Fibroblast of villous mesenchyme (primary cell): ENCODE results near the gene APAF1. TPM values are rescaled to one million over a fixed set of nuclear protein-coding genes. Genes with fewer than 3 reads are reported as not detected.

Experiments
- DNase-seq: peaks from one replicate; pipeline ENCODE4 v3.0.0-alpha.2; 2010; ENCODE audit warnings: low read depth
- H3K4me3 ChIP-seq: 2 replicates; pipeline ENCODE4 v1.5.1; 2011; ENCODE audit warnings: low read depth, mild to moderate bottlenecking, low read length
- total RNA-seq: library from RNA; depleted of rRNA; stranded (reverse); fragments of >200 nt; gene quantifications from 2 replicates; pipeline ENCODE4 v1.2.3, GENCODE V29; 2012
- TF ChIP-seq, protein P1 (sequence below): IDR thresholded peaks from 2 replicates; pipeline ENCODE4 v1.5.1; 2012; ENCODE audit warnings: low read depth, mild to moderate bottlenecking, low read length; ENCODE audit not compliant: insufficient read depth

APAF1 gene
- total RNA-seq, 1 donor: 40.2 TPM

DNA sequence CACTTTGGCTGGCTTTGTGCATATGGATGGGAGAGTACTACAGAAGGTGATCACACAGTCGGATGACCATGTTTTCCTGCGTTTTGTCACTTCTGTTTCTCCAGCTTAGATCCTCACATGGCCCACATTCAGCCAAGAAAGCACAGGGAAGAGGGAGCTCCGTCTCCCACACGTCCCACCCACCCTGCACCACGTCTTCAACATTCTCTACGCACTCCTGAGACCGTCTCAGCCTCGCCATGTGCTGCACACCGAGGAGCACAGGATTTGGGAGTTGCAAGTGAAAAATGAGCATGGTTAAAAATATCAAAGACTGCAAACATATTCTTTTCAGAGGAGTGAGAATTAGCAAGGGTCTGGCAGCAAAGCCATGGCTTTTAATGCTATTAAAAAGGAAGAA lies 122.2 kb downstream of the APAF1 start:
- DNase-seq: no peak
- no peak overlapping the region for H3K4me3 ChIP-seq
- TF ChIP-seq, protein P1, sequence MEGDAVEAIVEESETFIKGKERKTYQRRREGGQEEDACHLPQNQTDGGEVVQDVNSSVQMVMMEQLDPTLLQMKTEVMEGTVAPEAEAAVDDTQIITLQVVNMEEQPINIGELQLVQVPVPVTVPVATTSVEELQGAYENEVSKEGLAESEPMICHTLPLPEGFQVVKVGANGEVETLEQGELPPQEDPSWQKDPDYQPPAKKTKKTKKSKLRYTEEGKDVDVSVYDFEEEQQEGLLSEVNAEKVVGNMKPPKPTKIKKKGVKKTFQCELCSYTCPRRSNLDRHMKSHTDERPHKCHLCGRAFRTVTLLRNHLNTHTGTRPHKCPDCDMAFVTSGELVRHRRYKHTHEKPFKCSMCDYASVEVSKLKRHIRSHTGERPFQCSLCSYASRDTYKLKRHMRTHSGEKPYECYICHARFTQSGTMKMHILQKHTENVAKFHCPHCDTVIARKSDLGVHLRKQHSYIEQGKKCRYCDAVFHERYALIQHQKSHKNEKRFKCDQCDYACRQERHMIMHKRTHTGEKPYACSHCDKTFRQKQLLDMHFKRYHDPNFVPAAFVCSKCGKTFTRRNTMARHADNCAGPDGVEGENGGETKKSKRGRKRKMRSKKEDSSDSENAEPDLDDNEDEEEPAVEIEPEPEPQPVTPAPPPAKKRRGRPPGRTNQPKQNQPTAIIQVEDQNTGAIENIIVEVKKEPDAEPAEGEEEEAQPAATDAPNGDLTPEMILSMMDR: no peak

DNA sequence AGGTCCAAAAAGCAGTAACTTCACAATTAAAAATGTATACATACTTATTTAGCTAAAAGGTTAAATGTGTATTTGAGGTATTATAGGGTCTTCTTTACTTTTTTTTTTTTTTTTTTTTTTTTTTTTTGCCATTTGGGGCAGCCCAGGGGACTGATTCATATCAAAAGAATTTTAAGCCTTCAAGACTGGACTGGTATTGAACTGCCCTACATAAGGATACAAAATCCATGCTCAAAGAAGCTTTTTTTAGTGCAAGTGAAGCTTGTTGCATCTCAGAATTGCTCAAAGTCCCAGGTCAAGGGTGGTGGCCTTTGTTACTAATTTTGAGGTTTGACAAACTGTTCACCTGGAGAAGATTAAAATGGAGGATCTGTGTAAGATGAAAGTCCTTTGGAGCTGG lies 124.0 kb downstream of the APAF1 start:
- H3K4me3 ChIP-seq: no peak overlapping the region

DNA sequence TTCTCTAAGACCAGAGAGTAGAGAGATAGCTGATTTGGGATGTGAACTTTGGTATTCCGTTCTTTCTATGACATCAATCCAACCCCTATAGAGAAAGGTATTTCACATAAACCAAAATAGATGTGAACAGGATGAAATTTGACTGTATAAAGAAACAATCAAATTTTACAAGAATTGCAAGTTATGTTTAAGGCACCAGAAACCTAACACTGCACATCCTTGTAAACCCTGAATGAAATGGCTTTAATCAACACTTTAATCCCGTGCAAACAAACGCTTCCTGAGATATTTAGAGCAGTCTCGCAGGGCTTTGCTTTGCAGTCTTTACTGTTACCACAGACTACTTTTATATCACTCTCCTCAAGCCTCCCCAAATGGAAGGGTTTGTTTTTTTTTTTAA lies 125.1 kb downstream of the APAF1 start:
- no peak for DNase-seq
- no peak overlapping the region for H3K4me3 ChIP-seq
- TF ChIP-seq, protein P1: no peak

More for the DNA sequence above, 124.0 kb downstream of the APAF1 start:
- TF ChIP-seq, protein P1: no peak
- DNase-seq: no peak

DNA sequence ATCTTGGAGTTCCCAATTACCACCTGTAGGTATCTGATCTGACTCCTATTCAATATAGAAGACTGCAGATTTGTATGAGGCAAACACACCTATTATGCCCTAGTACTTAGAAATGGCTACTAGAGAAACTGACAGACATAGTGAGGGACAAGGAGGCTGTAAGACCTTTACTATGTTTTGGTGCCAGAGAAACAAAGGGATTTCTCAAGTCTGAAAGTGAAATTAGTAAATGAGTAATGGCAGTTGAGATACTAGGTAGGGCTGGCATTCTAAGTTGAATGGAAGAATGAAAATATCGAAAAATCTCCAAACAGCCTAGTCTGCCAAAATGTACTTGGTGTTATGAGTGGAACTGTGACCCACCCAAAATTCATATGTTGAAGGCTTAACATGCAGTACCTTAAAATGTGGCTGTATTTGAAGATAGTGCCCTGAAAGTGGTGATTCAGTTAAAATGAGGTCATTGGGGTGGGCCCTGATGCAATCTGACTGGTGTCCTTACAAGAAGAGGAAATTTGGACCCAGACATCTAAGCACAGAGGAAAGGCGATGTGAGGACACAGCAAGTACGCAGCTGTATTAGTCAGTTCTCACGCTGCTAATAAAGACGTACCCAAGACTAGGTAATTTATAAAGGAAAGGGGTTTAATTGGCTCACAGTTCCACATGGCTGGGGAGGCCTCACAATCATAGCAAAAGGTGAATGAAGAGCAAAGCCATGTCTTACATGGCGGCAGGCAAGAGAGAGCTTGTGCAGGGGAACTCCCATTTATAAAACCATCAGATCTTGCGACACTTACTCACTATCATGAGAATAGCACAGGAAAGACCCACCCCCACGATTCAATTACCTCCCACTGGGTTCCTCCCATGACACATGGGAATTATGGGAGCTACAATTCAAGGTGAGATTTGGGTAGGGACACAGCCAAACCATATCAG lies 127.0 kb downstream of the APAF1 start:
- H3K4me3 ChIP-seq: no peak overlapping the region
- TF ChIP-seq, protein P1: no peak
- no peak for DNase-seq

DNA sequence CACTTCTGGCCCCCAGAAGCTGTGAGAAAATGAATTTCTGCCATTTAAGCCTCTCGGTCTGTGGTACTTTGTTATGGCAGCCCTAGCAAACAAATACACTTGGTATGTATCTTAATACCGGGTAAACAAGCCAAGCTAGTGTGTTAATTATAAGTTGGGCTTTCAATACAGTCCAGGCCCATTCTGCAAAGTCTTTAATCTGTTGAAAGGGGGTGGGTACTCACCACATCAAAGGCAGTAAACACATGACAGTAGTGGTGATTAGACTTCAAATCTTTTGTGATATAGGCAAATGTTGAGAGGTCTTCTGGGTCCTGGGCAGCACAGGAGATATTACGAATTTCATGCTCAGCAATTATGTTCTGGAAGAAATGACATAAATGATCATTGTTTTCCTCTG lies 127.7 kb downstream of the APAF1 start:
- no peak for DNase-seq
- TF ChIP-seq, protein P1: no peak

DNA sequence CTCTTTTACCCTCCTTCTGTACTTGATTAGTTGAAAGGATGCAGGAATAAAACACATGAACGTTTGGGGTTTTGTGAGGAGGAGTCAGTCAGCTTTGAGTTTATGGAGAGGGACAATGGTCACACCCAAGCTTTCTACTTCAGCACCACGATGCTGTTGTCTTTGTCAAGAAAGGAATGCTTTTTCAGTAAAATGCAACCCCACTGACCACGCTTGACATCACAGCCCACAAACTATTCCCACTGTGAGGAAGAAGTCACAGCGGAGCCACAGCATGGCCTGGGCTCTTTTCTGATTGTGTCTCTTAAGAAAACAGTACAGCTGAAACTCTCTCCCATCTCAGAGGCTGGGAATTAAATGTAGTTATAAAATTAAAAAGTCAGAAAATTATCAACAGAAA lies 135.2 kb downstream of the APAF1 start:
- no peak overlapping the region for H3K4me3 ChIP-seq
- TF ChIP-seq, protein P1: no peak
- no peak for DNase-seq

More for the DNA sequence above, 127.7 kb downstream of the APAF1 start:
- no peak overlapping the region for H3K4me3 ChIP-seq

DNA sequence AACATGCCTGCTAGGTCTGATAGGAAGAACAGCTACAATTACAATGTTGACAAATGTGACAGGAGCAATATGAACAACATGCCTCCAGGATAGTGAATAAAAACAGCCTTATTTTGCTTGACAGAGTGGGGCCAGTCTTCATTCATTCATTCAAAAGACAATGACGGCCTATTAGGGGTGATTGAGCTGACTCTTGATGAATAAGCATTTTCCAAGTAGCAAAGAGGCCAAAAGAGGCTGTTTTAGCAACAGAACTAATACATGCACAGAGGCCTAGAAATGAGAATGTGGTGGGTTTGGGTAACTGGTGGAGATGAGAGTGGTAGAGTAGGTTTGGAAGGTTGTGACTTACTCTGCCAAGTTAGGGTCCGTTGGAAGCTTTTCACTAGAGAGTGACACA lies 138.3 kb downstream of the APAF1 start:
- H3K4me3 ChIP-seq: no peak overlapping the region
- TF ChIP-seq, protein P1: no peak

More for the DNA sequence above, 138.3 kb downstream of the APAF1 start:
- DNase-seq: no peak
